ENCODE measurements around the gene MUS81. TPM values are rescaled to one million over a fixed set of nuclear protein-coding genes. Genes with fewer than 3 reads are reported as not detected.

Gene MUS81
- total RNA-seq, 1 donor from 2014 or later = 83.1 TPM

GRCh38 chr11:65851811-65852507 lies 8.3 kb upstream of the MUS81 start:
- TF ChIP-seq CTCF (IDR thresholded peaks at IDR 0.05) = no peak
- Mint-ChIP-seq H3K9me3 (no peaks in the 10 kb centered on the region), H3K27me3 (no peaks in the 10 kb centered on the region), H3K36me3 (ENCODE audit: low read depth) (peaks cover 59% of the 10 kb centered on the region), H3K27ac (peak overlapping the region; percentile 59), H3K4me3 (no peak overlapping the region), H3K4me1 (peaks cover 38% of the 10 kb centered on the region)
- ChIA-PET CTCF (interaction anchor here (1.2 to 1.4 kb wide), 4 partner anchors 8 to 140 kb away, joined by 3 to 6 read pairs (median 4); partner anchors contain the start of genes KAT5 and MUS81), POLR2A (interaction anchor here (0.5 to 4.2 kb wide), 12 partner anchors 8 to 350 kb away, joined by 3 to 26 read pairs (median 4); partner anchors contain the start of genes CCDC85B, CFL1, MUS81 and RELA)
- ATAC-seq (ENCODE audit: low read depth) (no peak), DNase-seq (no peak)
- intact Hi-C loops (cut with micrococcal nuclease) = no loop called here

- no peak for TF ChIP-seq CTCF (IDR thresholded peaks at IDR 0.05)
- H3K36me3 Mint-ChIP-seq (ENCODE audit: low read depth) = peaks cover 60% of the 10 kb centered on the region
- POLR2A ChIA-PET = interaction anchor here (0.5 to 2.8 kb wide), 11 partner anchors 9 to 516 kb away, joined by 3 to 13 read pairs (median 4); partner anchors contain the start of genes CCDC85B, RELA and SNX32
- H3K4me3 Mint-ChIP-seq = no peak overlapping the region
- DNase-seq = no peak
- H3K27ac Mint-ChIP-seq = no peak overlapping the region
- peaks cover 38% of the 10 kb centered on the region for H3K4me1 Mint-ChIP-seq
- H3K9me3 Mint-ChIP-seq = no peaks in the 10 kb centered on the region
- CTCF ChIA-PET = interaction anchor here (0.7 to 1.4 kb wide), 4 partner anchors 25 to 141 kb away, joined by 3 to 6 read pairs (median 3); partner anchors contain the start of gene KAT5
- intact Hi-C loops (cut with micrococcal nuclease) = no loop called here
- ATAC-seq (ENCODE audit: low read depth) = no peak
- no peaks in the 10 kb centered on the region for H3K27me3 Mint-ChIP-seq
Observed at GRCh38 chr11:65852508-65853245, 7.6 kb upstream of the MUS81 start.

- Mint-ChIP-seq H3K9me3 (no peaks in the 10 kb centered on the region), H3K27me3 (no peaks in the 10 kb centered on the region), H3K4me1 (peaks cover 41% of the 10 kb centered on the region), H3K27ac (peak overlapping the region; percentile 12), H3K4me3 (no peak overlapping the region), H3K36me3 (ENCODE audit: low read depth) (peaks cover 62% of the 10 kb centered on the region)
- no peak for ATAC-seq (ENCODE audit: low read depth)
- POLR2A ChIA-PET = interaction anchor here (0.5 to 2.8 kb wide), 7 partner anchors 20 to 517 kb away, joined by 3 to 13 read pairs (median 4); partner anchors contain the start of genes CCDC85B and SNX32
- DNase-seq = no peak
- intact Hi-C loops (cut with micrococcal nuclease) = no loop called here
- no peak for TF ChIP-seq CTCF (IDR thresholded peaks at IDR 0.05)
- CTCF ChIA-PET = interaction anchor here (0.7 to 1.4 kb wide), 3 partner anchors 26 to 141 kb away, joined by 3 to 6 read pairs (median 3); partner anchors contain the start of gene KAT5
Observed at GRCh38 chr11:65853246-65853979, 6.8 kb upstream of the MUS81 start.

- Mint-ChIP-seq H3K36me3 (ENCODE audit: low read depth) (peaks cover 63% of the 10 kb centered on the region), H3K27ac (no peak overlapping the region), H3K4me3 (peak overlapping the region; percentile 24), H3K4me1 (peaks cover 46% of the 10 kb centered on the region), H3K9me3 (no peaks in the 10 kb centered on the region), H3K27me3 (no peaks in the 10 kb centered on the region)
- ChIA-PET POLR2A (interaction anchor here (0.6 kb wide), 1 partner anchor 100 kb away, joined by 3 read pairs; no protein-coding TSS in a partner anchor), CTCF (no interaction called here)
- TF ChIP-seq CTCF (IDR thresholded peaks at IDR 0.05) = no peak
- ATAC-seq (ENCODE audit: low read depth) (no peak), DNase-seq (no peak)
- intact Hi-C loops (cut with micrococcal nuclease) = no loop called here
Observed at GRCh38 chr11:65854161-65854592, 6.1 kb upstream of the MUS81 start.

Data from activated B cell treated with CpG ODN at 0.5 μM for 24 hours (primary cell).